HepG2 (cell line): ENCODE results near the gene ACSM2A. TPM values are rescaled to one million over a fixed set of nuclear protein-coding genes. Genes with fewer than 3 reads are reported as not detected.

Experiments used
- MXI1 ChIP-seq: IDR thresholded peaks from 3 replicates; pipeline ENCODE4 v1.6.1; 2012; ENCODE audit warnings: low read depth, low read length, inconsistent platforms, borderline replicate concordance
- REPIN1 ChIP-seq: sonication (generic); formaldehyde crosslinking; IDR thresholded peaks from 2 replicates; pipeline ENCODE4 v1.8.0; 2022; ENCODE audit warnings: missing genetic modification reagents, low read depth, mild to moderate bottlenecking, borderline replicate concordance
- ZMYM4 ChIP-seq: sonication (generic); formaldehyde crosslinking; IDR thresholded peaks from 2 replicates; pipeline ENCODE4 v1.8.1; 2023; ENCODE audit warnings: mild to moderate bottlenecking, missing genetic modification reagents
- ZNF546 ChIP-seq: sonication (generic); formaldehyde crosslinking; conservative IDR thresholded peaks from 2 replicates; pipeline ENCODE4 v1.8.1; 2023; ENCODE audit warnings: mild to moderate bottlenecking, missing genetic modification reagents
- polyA plus RNA-seq, 8 experiments: library from polyadenylated mRNA; depleted of rRNA in 3 of 8; stranded (reverse) in 7 of 8; unstranded in 1 of 8; fragments of >200 nt; fragmentation: Illumina TruSeq in 4 of 8; extraction: Trizol in 4 of 8; gene quantifications; 2 replicates each; pipeline versions ENCODE4 v1.2.1 to v1.2.3, GENCODE V29; 2011 to 2016; ENCODE audit warnings: low read depth in 4 of 8, missing spikeins in 1 of 8, mixed read lengths in 1 of 8; ENCODE audit not compliant: insufficient read depth in 1 of 8
- total RNA-seq, 5 experiments: library from RNA; depleted of rRNA; stranded (reverse); fragments of >200 nt; fragmentation: Illumina TruSeq; extraction: Trizol; gene quantifications; 2 replicates each; pipeline ENCODE4 v1.2.3, GENCODE V29; 2016; ENCODE audit warnings: low read depth in 1 of 5
- TF ChIP-seq, protein P1 (sequence below): sonication (generic); IDR thresholded peaks from 2 replicates; pipeline ENCODE4 v1.6.1; 2016; ENCODE audit warnings: low read depth, borderline replicate concordance
- TF ChIP-seq, protein P2 (sequence below): sonication (generic); formaldehyde crosslinking; conservative IDR thresholded peaks from 2 replicates; pipeline ENCODE4 v1.4.0; 2020; ENCODE audit warnings: mild to moderate bottlenecking, missing genetic modification reagents, moderate library complexity
- TF ChIP-seq, protein P3 (sequence below), 2 experiments: sonication (generic) in 1 of 2; formaldehyde crosslinking in 1 of 2; IDR thresholded peaks; 2 replicates each; pipeline versions ENCODE4 v1.4.0 to v1.6.1; 2016 to 2020; ENCODE audit warnings: borderline replicate concordance in 1 of 2, low read depth in 1 of 2, mild to moderate bottlenecking in 1 of 2, missing genetic modification reagents in 1 of 2

Gene ACSM2A
- total and polyA plus RNA-seq, 2 of the 13 experiments (the other 11 are each of a cell fraction or from before 2014, with no cell fraction given), result 11.4 to 16.3 TPM

DNA sequence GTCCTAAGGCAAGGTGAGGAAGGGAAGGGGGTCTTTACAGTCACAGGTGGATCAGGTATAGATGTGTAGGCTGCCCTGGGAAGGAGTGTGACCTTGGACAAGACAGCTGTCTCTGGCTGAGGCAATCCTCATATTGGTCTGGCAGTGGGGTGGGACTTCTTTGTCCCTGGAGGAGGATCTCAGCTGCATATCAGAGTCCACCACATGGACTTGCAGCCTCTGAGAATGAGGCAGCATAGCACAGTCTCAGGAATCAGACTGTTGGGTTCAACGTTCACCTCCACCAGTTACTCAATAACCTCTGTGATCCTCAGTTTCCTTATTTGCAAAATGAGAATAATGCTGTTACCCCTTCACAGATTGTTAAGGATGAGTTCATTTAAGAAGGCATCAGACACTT lies 33.4 kb downstream of the ACSM2A start (continued):
- TF ChIP-seq, protein P1, sequence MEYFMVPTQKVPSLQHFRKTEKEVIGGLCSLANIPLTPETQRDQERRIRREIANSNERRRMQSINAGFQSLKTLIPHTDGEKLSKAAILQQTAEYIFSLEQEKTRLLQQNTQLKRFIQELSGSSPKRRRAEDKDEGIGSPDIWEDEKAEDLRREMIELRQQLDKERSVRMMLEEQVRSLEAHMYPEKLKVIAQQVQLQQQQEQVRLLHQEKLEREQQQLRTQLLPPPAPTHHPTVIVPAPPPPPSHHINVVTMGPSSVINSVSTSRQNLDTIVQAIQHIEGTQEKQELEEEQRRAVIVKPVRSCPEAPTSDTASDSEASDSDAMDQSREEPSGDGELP, result peak; percentile 77
- TF ChIP-seq, protein P2, sequence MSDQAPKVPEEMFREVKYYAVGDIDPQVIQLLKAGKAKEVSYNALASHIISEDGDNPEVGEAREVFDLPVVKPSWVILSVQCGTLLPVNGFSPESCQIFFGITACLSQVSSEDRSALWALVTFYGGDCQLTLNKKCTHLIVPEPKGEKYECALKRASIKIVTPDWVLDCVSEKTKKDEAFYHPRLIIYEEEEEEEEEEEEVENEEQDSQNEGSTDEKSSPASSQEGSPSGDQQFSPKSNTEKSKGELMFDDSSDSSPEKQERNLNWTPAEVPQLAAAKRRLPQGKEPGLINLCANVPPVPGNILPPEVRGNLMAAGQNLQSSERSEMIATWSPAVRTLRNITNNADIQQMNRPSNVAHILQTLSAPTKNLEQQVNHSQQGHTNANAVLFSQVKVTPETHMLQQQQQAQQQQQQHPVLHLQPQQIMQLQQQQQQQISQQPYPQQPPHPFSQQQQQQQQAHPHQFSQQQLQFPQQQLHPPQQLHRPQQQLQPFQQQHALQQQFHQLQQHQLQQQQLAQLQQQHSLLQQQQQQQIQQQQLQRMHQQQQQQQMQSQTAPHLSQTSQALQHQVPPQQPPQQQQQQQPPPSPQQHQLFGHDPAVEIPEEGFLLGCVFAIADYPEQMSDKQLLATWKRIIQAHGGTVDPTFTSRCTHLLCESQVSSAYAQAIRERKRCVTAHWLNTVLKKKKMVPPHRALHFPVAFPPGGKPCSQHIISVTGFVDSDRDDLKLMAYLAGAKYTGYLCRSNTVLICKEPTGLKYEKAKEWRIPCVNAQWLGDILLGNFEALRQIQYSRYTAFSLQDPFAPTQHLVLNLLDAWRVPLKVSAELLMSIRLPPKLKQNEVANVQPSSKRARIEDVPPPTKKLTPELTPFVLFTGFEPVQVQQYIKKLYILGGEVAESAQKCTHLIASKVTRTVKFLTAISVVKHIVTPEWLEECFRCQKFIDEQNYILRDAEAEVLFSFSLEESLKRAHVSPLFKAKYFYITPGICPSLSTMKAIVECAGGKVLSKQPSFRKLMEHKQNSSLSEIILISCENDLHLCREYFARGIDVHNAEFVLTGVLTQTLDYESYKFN, result peak; percentile 31; the same call in 1 of the 2 replicates
- no peak for TF ChIP-seq REPIN1 (CRISPR knock-in tag)
- TF ChIP-seq ZMYM4 (CRISPR knock-in tag), result peak; percentile 78; the same call in 1 of the 2 replicates
- no peak for TF ChIP-seq ZNF546 (CRISPR knock-in tag)
- no peak for TF ChIP-seq MXI1
- TF ChIP-seq, protein P3, sequence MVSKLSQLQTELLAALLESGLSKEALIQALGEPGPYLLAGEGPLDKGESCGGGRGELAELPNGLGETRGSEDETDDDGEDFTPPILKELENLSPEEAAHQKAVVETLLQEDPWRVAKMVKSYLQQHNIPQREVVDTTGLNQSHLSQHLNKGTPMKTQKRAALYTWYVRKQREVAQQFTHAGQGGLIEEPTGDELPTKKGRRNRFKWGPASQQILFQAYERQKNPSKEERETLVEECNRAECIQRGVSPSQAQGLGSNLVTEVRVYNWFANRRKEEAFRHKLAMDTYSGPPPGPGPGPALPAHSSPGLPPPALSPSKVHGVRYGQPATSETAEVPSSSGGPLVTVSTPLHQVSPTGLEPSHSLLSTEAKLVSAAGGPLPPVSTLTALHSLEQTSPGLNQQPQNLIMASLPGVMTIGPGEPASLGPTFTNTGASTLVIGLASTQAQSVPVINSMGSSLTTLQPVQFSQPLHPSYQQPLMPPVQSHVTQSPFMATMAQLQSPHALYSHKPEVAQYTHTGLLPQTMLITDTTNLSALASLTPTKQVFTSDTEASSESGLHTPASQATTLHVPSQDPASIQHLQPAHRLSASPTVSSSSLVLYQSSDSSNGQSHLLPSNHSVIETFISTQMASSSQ (IDR thresholded peaks at IDR 0.05; ENCODE audit: low read depth), result peak; percentile 11; the same call in 1 of the 2 replicates
- TF ChIP-seq, protein P3 (CRISPR knock-in tag; IDR thresholded peaks at IDR 0.05; ENCODE audit: borderline replicate concordance), result no peak
